ENCODE measurements around the gene PALM. TPM values are rescaled to one million over a fixed set of nuclear protein-coding genes. Genes with fewer than 3 reads are reported as not detected.
A peak's percentile ranks its signal among the peaks of the same experiment; 100 is the strongest.
"Not testable (repeated sequence)": the region's sequence is repeated elsewhere in the genome, so short reads cannot be mapped to it uniquely, and the experiment has no call there.

Gene PALM
- total RNA-seq, 4 donors from 2014 or later, result 7.5 to 33.8 (median 21.6) TPM

DNA sequence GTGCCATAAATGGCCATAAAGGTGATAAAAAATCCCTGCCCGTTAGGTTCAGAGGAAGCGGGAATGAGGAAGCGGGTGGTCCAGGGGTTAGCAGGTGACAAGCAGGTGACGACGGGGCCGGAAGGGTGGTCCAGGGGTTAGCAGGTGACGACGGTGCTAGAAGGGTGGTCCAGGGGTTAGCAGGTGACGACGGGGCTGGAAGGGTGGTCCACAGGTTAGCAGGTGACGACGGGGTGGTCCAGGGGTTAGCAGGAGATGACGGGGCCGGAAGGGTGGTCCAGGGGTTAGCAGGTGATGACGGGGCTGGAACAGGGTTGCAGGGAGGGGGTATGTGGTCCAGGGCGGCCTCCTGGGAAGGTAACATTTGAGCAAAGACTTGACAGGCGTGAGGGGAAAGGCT is 19.7 kb upstream of the PALM start:
- DNase-seq, result no peak
- H3K27ac ChIP-seq, result no peak overlapping the region
- H3K36me3 ChIP-seq, result no peaks in the 10 kb centered on the region
- H3K27me3 ChIP-seq, result no peaks in the 10 kb centered on the region
- H3K4me3 ChIP-seq, result no peak overlapping the region
- H3K9me3 ChIP-seq, result no peaks in the 10 kb centered on the region
- H3K4me1 ChIP-seq, result no peaks in the 10 kb centered on the region
- TF ChIP-seq, protein P1, sequence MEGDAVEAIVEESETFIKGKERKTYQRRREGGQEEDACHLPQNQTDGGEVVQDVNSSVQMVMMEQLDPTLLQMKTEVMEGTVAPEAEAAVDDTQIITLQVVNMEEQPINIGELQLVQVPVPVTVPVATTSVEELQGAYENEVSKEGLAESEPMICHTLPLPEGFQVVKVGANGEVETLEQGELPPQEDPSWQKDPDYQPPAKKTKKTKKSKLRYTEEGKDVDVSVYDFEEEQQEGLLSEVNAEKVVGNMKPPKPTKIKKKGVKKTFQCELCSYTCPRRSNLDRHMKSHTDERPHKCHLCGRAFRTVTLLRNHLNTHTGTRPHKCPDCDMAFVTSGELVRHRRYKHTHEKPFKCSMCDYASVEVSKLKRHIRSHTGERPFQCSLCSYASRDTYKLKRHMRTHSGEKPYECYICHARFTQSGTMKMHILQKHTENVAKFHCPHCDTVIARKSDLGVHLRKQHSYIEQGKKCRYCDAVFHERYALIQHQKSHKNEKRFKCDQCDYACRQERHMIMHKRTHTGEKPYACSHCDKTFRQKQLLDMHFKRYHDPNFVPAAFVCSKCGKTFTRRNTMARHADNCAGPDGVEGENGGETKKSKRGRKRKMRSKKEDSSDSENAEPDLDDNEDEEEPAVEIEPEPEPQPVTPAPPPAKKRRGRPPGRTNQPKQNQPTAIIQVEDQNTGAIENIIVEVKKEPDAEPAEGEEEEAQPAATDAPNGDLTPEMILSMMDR (IDR thresholded peaks at IDR 0.05), result no peak
- TF ChIP-seq POLR2A (IDR thresholded peaks at IDR 0.05), result no peak

DNA sequence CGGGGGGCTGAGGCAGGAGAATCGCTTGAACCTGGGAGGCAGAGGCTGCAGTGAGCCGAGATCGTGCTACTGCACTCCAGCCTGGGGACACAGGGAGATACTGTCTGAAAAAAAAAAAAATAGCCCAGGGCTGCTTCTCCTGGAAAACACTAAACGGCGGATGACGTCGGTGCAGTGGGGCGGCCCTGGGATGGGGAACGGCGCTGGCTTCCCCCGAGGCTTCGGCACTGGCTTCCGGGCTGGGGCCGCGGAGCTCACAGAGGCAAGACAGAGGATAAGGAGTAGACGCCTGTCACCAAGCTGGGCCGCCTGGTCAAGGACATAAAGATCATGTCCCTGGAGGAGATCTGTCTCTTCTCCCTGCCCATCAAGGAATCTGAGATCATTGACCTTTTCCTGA is 18.5 kb upstream of the PALM start:
- TF ChIP-seq POLR2A (IDR thresholded peaks at IDR 0.05), result no peak
- TF ChIP-seq, protein P1 (IDR thresholded peaks at IDR 0.05), result no peak
- H3K36me3 ChIP-seq, result no peaks in the 10 kb centered on the region

DNA sequence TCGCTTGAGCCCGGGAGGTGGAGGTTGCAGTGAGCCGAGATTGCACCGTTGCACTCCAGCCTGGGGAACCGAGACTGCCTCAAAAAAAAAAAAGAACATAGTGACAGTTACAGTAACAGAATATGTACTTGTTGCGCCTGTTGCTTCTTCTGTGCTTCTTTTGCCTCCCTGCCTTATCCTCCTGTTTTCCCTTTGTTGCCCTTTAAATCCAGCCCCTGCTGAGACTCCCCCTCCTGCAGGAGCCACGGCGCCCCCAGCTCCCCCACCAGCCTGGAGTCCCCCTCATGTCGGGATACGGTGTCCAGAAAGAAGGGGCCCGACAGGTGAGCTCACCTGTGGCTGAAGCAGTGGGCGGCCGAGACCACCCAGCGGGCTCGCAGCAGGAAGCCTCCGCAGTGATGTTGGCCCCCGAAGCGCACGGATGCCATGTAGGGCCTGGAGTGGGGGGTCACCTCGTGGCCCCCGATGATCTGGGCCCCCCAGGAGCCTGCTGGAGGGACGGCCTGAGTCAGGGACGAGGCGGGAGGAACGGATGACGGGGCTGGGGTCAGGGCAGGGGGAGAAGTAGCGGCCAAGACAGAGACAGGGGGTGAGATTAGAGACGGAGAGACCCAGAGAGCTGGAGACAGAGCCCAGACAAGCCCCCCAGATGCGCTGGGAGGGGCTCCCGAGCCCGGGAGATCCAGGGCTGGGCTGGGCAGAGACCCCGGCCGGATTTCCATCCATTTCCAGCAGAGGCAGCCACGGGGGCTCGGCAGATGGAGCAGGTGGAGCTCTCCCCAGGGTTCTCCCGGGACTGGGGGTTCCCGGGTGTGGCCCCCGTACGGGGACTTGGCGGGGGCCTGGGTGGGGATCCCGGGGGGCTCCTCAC is 14.0 kb upstream of the PALM start:
- no peaks in the 10 kb centered on the region for H3K36me3 ChIP-seq
- TF ChIP-seq, protein P1 (IDR thresholded peaks at IDR 0.05), result no peak
- TF ChIP-seq POLR2A (IDR thresholded peaks at IDR 0.05), result no peak
- H3K27me3 ChIP-seq, result no peaks in the 10 kb centered on the region
- no peak overlapping the region for H3K27ac ChIP-seq
- no peak for DNase-seq
- peaks cover 0 to 3% (median 0%) of the 10 kb centered on the region in 4 donors for H3K4me1 ChIP-seq
- no peaks in the 10 kb centered on the region for H3K9me3 ChIP-seq
- H3K4me3 ChIP-seq, result no peak overlapping the region

More for the DNA sequence above, 18.5 kb upstream of the PALM start:
- DNase-seq, result no peak
- no peak overlapping the region for H3K4me3 ChIP-seq
- no peaks in the 10 kb centered on the region for H3K9me3 ChIP-seq
- no peaks in the 10 kb centered on the region for H3K27me3 ChIP-seq
- H3K4me1 ChIP-seq, result peaks cover 0 to under 1% (median 0%) of the 10 kb centered on the region in 4 donors
- no peak overlapping the region for H3K27ac ChIP-seq

DNA sequence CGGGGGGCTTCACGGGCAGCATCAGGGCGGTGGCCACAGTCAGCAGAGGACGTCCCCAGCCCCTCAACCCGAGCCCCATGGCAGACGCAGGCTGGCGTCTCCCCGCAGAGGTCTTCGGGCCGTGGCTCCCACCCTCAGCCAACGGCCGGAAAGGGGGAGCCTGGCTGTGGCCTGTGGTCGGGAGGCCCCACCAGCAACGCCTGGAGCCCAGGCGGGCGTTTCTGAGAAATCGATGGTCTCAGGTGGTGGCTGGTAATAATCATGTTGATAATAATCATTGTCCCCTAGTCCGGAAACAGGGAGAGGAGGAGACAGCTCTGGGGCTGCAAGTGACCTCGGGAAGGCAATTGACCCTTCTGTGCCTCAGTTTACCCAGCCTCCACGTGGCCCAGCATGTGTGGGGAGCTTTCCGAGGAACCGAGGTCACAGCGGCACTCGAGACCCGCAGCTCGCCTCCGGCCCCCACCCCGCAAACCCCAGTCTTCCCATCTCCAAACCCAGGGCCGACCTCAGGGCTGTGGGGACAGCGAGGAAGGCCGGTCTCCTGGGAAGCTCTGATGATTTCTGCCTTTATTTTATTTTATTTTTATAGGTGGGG is 13.3 kb upstream of the PALM start, which contains the start of gene PRSS57:
Gene PRSS57, minus strand, starts transcription at position 101 of the 598 bp plus-strand sequence. Its CDS starts 22 bp downstream, at position 79.
- H3K27me3 ChIP-seq, result no peaks in the 10 kb centered on the region
- no peak within 1 kb of the TSS for H3K4me3 ChIP-seq
- no peaks in the 10 kb centered on the region for H3K9me3 ChIP-seq
- TF ChIP-seq POLR2A (IDR thresholded peaks at IDR 0.05), result no peak
- TF ChIP-seq, protein P1 (IDR thresholded peaks at IDR 0.05), result no peak
- no peaks in the 10 kb centered on the region for H3K36me3 ChIP-seq
- H3K4me1 ChIP-seq, result peaks cover 0 to 3% (median 0%) of the 10 kb centered on the region in 4 donors
- no peak within 1 kb of the TSS for H3K27ac ChIP-seq
- no peak for DNase-seq

DNA sequence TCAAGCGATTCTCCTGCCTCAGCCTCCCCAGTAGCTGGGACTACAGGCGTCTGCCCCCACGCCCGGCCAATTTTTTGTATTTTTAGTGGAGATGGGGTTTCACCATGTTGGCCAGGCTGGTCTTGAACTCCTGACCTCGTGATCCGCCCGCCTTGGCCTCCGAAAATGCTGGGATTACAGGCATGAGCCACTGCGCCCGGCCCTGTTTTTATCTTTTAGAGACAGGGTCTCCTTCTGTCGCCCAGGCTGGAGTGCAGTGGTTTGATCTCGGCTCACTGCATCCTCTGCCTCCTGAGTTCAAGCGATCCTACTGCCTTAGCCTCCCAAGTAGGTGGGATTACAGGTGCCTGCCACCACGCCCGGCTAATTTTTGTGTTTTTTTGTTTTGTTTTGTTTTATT is 10.2 kb upstream of the PALM start:
- not testable (repeated sequence) for H3K27me3 ChIP-seq, H3K27ac ChIP-seq, DNase-seq, H3K4me1 ChIP-seq, H3K36me3 ChIP-seq, H3K4me3 ChIP-seq, H3K9me3 ChIP-seq

DNA sequence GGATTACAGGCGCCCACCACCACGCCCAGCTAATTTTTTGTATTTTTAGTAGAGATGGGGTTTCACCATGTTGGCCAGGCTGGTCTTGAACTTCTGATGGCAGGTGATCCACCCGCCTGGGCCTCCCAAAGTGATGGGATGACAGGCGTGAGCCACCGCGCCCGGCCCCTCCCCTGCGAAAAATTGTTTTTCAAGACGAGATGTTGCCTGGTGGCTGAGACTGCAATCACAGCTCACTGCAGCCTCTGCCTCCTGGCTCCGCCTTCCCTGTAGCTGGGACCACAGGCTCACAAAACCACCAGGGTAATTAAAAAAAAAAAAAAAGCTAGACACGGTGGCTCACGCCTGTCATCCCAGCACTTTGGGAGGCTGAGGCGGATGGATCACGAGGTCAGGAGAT is 8.8 kb upstream of the PALM start:
- not testable (repeated sequence) for H3K4me3 ChIP-seq, DNase-seq, H3K9me3 ChIP-seq, H3K36me3 ChIP-seq, H3K27me3 ChIP-seq, H3K27ac ChIP-seq, H3K4me1 ChIP-seq

DNA sequence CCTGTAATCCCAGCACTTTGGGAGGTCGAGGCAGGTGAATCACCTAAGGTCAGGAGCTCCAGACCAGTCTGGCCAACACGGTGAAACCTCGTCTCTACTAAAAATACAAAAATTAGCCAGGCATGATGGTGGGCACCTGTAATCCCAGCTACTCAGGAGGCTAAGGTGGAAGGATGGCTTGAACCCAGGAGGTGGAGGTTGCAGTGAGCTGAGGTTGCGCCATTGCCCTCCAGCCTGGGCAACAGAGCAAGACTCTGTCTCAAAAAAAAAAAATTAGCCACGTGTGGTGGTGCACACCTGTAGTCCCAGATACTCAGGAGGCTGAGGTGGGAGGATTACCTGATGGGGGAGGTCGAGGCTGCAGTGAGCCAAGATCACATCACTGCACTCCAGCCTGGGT is 5.9 kb upstream of the PALM start:
- DNase-seq, H3K9me3 ChIP-seq, H3K36me3 ChIP-seq, H3K4me1 ChIP-seq, H3K27me3 ChIP-seq, H3K27ac ChIP-seq: not testable (repeated sequence)
- peak overlapping the region in 1 of 4 donors; percentile 24 for H3K4me3 ChIP-seq
